ENCODE measurements around the gene P3H3.
"Not testable (repeated sequence)": the region's sequence is repeated elsewhere in the genome, so short reads cannot be mapped to it uniquely, and the experiment has no call there.

Gene P3H3

GRCh38 chr12:6888360-6888759 is 60.2 kb downstream of the P3H3 start:
- no peak for DNase-seq (ENCODE audit: low read depth in 2 of 2)

DNA sequence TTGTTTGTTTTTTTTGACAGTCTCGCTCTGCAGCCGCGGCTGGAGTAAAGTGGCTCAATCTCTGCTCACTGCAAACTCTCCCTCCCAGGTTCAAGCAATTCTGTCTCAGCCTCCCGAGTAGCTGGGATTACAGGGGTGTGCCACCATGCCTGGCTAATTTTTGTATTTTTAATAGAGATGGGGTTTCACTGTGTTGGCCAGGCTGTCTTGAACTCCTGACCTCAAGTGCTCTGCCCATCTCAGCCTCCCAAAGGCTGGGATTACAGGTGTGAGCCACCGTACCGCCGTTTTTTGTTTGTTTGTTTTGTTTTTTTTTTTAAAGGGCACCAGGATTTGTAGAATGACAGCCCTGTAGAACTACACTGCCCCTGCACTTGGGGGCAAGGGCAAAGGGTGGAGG is 60.6 kb downstream of the P3H3 start:
- DNase-seq (ENCODE audit: low read depth in 2 of 2), result not testable (repeated sequence)

Data from stimulated activated CD8-positive, alpha-beta memory T cell treated with anti-CD3 and anti-CD28 coated beads, Interleukin-7, amount 100 ng/mL, for 4 hours (primary cell).